HEK293 (cell line): Measurements from ENCODE around the gene ITGA11.

ENCODE experiments used
- CTCF ChIA-PET: fragments of 350-600 bp; formaldehyde crosslinking; extraction: SDS; loops from one replicate; lab custom pipeline; 2021; ENCODE audit warnings: antibody characterized with exemption; lab: Yijun Ruan, JAX
- POLR2A ChIA-PET: fragments of 300-600 bp; formaldehyde crosslinking; extraction: SDS; loops from one replicate; lab custom pipeline; 2020; ENCODE audit warnings: antibody characterized with exemption, inconsistent platforms; lab: Yijun Ruan, JAX
- H3K27ac ChIP-seq: fragments of 200-500 bp; sonication (Bioruptor generic); 2 replicates; pipeline ENCODE4 v1.5.1; 2014; ENCODE audit warnings: low read depth, low read length, control low read depth, inconsistent platforms; ENCODE audit errors: extremely low read depth
- H3K36me3 ChIP-seq, 2 experiments: fragments of 200-500 bp in 1 of 2; sonication (Bioruptor generic) in 1 of 2; 1 replicate in 1 of 2; 2 replicates in 1 of 2; pipeline ENCODE4 v1.5.1; 2014 to 2017; ENCODE audit warnings: inconsistent platforms in 2 of 2, low read length in 2 of 2; ENCODE audit not compliant: control insufficient read depth in 2 of 2, insufficient read depth in 1 of 2
- H3K4me1 ChIP-seq: fragments of 200-500 bp; sonication (Bioruptor generic); 2 replicates; pipeline ENCODE4 v1.5.1; 2014; ENCODE audit warnings: mild to moderate bottlenecking, low read length, inconsistent platforms; ENCODE audit not compliant: control insufficient read depth, insufficient read depth
- H3K4me3 ChIP-seq: 2 replicates; pipeline ENCODE4 v1.5.1; 2011; ENCODE audit warnings: low read depth, mild to moderate bottlenecking, control low read depth, low read length, moderate library complexity
- H3K9me3 ChIP-seq: fragments of 200-500 bp; sonication (Bioruptor generic); 2 replicates; pipeline ENCODE4 v1.5.1; 2014; ENCODE audit warnings: low read depth, low read length, inconsistent platforms; ENCODE audit not compliant: control insufficient read depth, insufficient read depth
- ATF2 ChIP-seq: fragments of 450-650 bp; formaldehyde crosslinking; IDR thresholded peaks from 2 replicates; pipeline ENCODE4 v1.5.1; 2016; ENCODE audit warnings: missing biosample characterization, missing genetic modification characterization, low read depth
- BCL11B ChIP-seq: fragments of 450-650 bp; formaldehyde crosslinking; IDR thresholded peaks from 2 replicates; pipeline ENCODE4 v1.5.1; 2016; ENCODE audit warnings: low read depth, missing biosample characterization, missing genetic modification characterization
- EGR2 ChIP-seq: fragments of 450-650 bp; formaldehyde crosslinking; IDR thresholded peaks from 2 replicates; pipeline ENCODE4 v1.5.1; 2016; ENCODE audit warnings: low read depth, missing biosample characterization, missing genetic modification characterization
- ELK4 ChIP-seq: IDR thresholded peaks from 2 replicates; pipeline ENCODE4 v1.6.1; 2011; ENCODE audit warnings: mild to moderate bottlenecking, low read depth, low read length, borderline replicate concordance
- KLF9 ChIP-seq: fragments of 450-650 bp; formaldehyde crosslinking; IDR thresholded peaks from 2 replicates; pipeline ENCODE4 v1.5.1; 2016; ENCODE audit warnings: missing biosample characterization, missing genetic modification characterization, low read depth
- OSR2 ChIP-seq: fragments of 450-650 bp; formaldehyde crosslinking; IDR thresholded peaks from 2 replicates; pipeline ENCODE4 v1.5.1; 2016; ENCODE audit warnings: missing biosample characterization, missing genetic modification characterization
- SALL2 ChIP-seq: fragments of 450-650 bp; formaldehyde crosslinking; IDR thresholded peaks from 2 replicates; pipeline ENCODE4 v1.5.0; 2017; ENCODE audit warnings: missing biosample characterization, mild to moderate bottlenecking, missing genetic modification characterization, borderline replicate concordance
- SCRT2 ChIP-seq: fragments of 450-650 bp; formaldehyde crosslinking; IDR thresholded peaks from 2 replicates; pipeline ENCODE4 v1.5.1; 2016; ENCODE audit warnings: missing biosample characterization, missing genetic modification characterization
- SETDB1 ChIP-seq: IDR thresholded peaks from one replicate; pipeline ENCODE4 v1.6.1; 2017; ENCODE audit warnings: mild to moderate bottlenecking, low read length, moderate library complexity, mixed read lengths; ENCODE audit not compliant: insufficient read length
- SP3 ChIP-seq: fragments of 450-650 bp; formaldehyde crosslinking; IDR thresholded peaks from 2 replicates; pipeline ENCODE4 v1.5.1; 2016; ENCODE audit warnings: missing biosample characterization, missing genetic modification characterization
- SP7 ChIP-seq: fragments of 450-650 bp; formaldehyde crosslinking; IDR thresholded peaks from 2 replicates; pipeline ENCODE4 v1.5.1; 2016; ENCODE audit warnings: missing biosample characterization, missing genetic modification characterization
- ZFHX2 ChIP-seq: fragments of 450-650 bp; formaldehyde crosslinking; conservative IDR thresholded peaks from 2 replicates; pipeline ENCODE4 v1.5.1; 2016; ENCODE audit warnings: missing biosample characterization, missing genetic modification characterization
- ZFP41 ChIP-seq: fragments of 450-650 bp; formaldehyde crosslinking; IDR thresholded peaks from 2 replicates; pipeline ENCODE4 v1.5.1; 2016; ENCODE audit warnings: missing biosample characterization, missing genetic modification characterization, borderline replicate concordance
- ZNF112 ChIP-seq: fragments of 450-650 bp; formaldehyde crosslinking; IDR thresholded peaks from 2 replicates; pipeline ENCODE4 v1.5.0; 2017; ENCODE audit warnings: missing biosample characterization, missing genetic modification characterization
- ZNF138 ChIP-seq: fragments of 450-650 bp; formaldehyde crosslinking; IDR thresholded peaks from 2 replicates; pipeline ENCODE4 v1.5.1; 2016; ENCODE audit warnings: missing biosample characterization, missing genetic modification characterization, borderline replicate concordance
- ZNF23 ChIP-seq: fragments of 450-650 bp; formaldehyde crosslinking; IDR thresholded peaks from 2 replicates; pipeline ENCODE4 v1.5.1; 2016; ENCODE audit warnings: missing biosample characterization, missing genetic modification characterization, borderline replicate concordance
- ZNF239 ChIP-seq: fragments of 450-650 bp; formaldehyde crosslinking; IDR thresholded peaks from 2 replicates; pipeline ENCODE4 v1.5.1; 2016; ENCODE audit warnings: missing biosample characterization, missing genetic modification characterization
- ZNF341 ChIP-seq: fragments of 450-650 bp; formaldehyde crosslinking; IDR thresholded peaks from 2 replicates; pipeline ENCODE4; 2016; ENCODE audit warnings: low read depth, missing biosample characterization, missing genetic modification characterization
- ZNF37A ChIP-seq: fragments of 450-650 bp; IDR thresholded peaks from 2 replicates; pipeline ENCODE4 v1.5.1; 2018; ENCODE audit warnings: missing biosample characterization, missing genetic modification characterization
- ZNF416 ChIP-seq: fragments of 450-650 bp; formaldehyde crosslinking; IDR thresholded peaks from 2 replicates; pipeline ENCODE4 v1.5.1; 2016; ENCODE audit warnings: missing biosample characterization, missing genetic modification characterization
- ZNF433 ChIP-seq: fragments of 450-650 bp; formaldehyde crosslinking; IDR thresholded peaks from 2 replicates; pipeline ENCODE4 v1.5.1; 2016; ENCODE audit warnings: missing biosample characterization, missing genetic modification characterization, low read depth
- ZNF529 ChIP-seq: fragments of 450-650 bp; formaldehyde crosslinking; IDR thresholded peaks from 2 replicates; pipeline ENCODE4 v1.5.1; 2017; ENCODE audit warnings: missing genetic modification characterization, missing biosample characterization; ENCODE audit not compliant: insufficient replicate concordance
- ZNF548 ChIP-seq: fragments of 450-650 bp; formaldehyde crosslinking; IDR thresholded peaks from 2 replicates; pipeline ENCODE4 v1.5.1; 2016; ENCODE audit warnings: missing biosample characterization, missing genetic modification characterization
- ZNF610 ChIP-seq: fragments of 450-650 bp; formaldehyde crosslinking; IDR thresholded peaks from 2 replicates; pipeline ENCODE4 v1.5.1; 2016; ENCODE audit warnings: missing biosample characterization, missing genetic modification characterization, borderline replicate concordance
- ZNF626 ChIP-seq: fragments of 450-650 bp; sonication (Bioruptor Pico); formaldehyde crosslinking; IDR thresholded peaks from 2 replicates; pipeline ENCODE4 v1.5.1; 2018; ENCODE audit warnings: missing biosample characterization, missing genetic modification characterization, inconsistent platforms
- ZNF645 ChIP-seq: fragments of 450-650 bp; formaldehyde crosslinking; IDR thresholded peaks from 2 replicates; pipeline ENCODE4; 2016; ENCODE audit warnings: missing biosample characterization, missing genetic modification characterization
- ZNF704 ChIP-seq: fragments of 450-650 bp; formaldehyde crosslinking; IDR thresholded peaks from 2 replicates; pipeline ENCODE4 v1.5.1; 2016; ENCODE audit warnings: missing biosample characterization, missing genetic modification characterization
- ZNF768 ChIP-seq: fragments of 450-650 bp; formaldehyde crosslinking; IDR thresholded peaks from 2 replicates; pipeline ENCODE4 v1.5.1; 2018; ENCODE audit warnings: missing biosample characterization, mild to moderate bottlenecking, missing genetic modification characterization
- ZNF777 ChIP-seq: fragments of 450-650 bp; formaldehyde crosslinking; IDR thresholded peaks from 2 replicates; pipeline ENCODE4 v1.5.1; 2017; ENCODE audit warnings: missing biosample characterization, missing genetic modification characterization, borderline replicate concordance
- ZXDB ChIP-seq: fragments of 450-650 bp; formaldehyde crosslinking; IDR thresholded peaks from 2 replicates; pipeline ENCODE4 v1.5.1; 2016; ENCODE audit warnings: missing biosample characterization, missing genetic modification characterization

ITGA11 gene

DNA sequence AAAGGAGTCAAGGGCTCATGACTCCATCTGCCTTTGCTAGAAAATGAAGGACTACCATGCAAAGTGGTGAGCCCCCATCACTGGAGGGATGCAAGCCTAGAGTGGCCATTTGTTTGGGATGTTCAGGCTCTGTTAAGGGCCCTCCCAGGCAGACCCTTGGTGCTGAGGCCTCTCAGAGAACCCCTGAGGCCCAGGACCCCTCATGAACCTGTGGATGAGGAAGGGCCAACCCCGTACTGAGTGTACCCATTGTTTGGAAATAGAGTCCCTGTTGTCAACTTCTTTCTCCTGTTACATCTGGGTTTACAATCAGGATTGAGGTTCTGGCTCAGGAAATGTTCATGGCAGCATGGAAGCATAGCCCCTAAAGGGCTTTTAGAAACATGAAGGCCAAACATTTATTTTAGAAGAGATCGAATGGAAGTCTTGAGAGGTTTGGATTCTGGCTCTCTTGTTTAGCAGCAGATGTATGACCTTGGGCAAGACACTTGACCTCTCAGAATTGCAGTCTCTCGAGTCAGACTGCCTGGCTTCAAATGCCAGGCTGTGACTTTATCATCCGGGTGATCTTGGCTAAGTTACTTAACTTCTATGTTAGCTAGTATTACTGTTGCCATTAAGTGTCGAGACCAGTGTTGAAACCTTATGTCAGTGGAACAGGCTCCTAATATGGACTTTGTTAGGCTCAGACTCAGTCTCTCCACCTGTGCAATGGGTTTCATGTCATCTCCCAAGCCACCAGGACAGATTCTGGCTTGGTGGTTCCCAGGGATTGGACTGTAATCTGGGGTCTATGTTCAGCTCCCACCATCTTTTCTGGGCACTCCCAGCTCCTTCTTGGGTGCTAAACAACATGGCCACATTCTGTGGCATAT lies 12.4 kb downstream of the ITGA11 start:
- no peaks in the 10 kb centered on the region for H3K9me3 ChIP-seq
- no peak overlapping the region for H3K27ac ChIP-seq
- ChIA-PET CTCF (interaction anchor here (0.6 kb wide), 1 partner anchor 114 kb away, joined by 5 read pairs; no protein-coding TSS in a partner anchor), POLR2A (no interaction called here)
- no peaks in the 10 kb centered on the region for H3K36me3 ChIP-seq
- TF ChIP-seq ZNF416 (tag by site-specific recombination) (no peak), ZNF704 (tag by site-specific recombination) (no peak), ZNF37A (tag by site-specific recombination) (no peak), SP7 (tag by site-specific recombination) (no peak), ZXDB (tag by site-specific recombination) (no peak), ZNF645 (tag by site-specific recombination) (no peak), ZNF610 (tag by site-specific recombination) (no peak), ZNF239 (tag by site-specific recombination) (no peak), ZNF768 (tag by site-specific recombination) (no peak), ZNF23 (tag by site-specific recombination) (no peak), ATF2 (no peak), ZNF529 (no peak), ZNF548 (tag by site-specific recombination) (no peak), SETDB1 (no peak)
- H3K4me1 ChIP-seq, result peaks cover 5% of the 10 kb centered on the region; the same call in 1 of the 2 replicates
- H3K4me3 ChIP-seq, result no peak overlapping the region

DNA sequence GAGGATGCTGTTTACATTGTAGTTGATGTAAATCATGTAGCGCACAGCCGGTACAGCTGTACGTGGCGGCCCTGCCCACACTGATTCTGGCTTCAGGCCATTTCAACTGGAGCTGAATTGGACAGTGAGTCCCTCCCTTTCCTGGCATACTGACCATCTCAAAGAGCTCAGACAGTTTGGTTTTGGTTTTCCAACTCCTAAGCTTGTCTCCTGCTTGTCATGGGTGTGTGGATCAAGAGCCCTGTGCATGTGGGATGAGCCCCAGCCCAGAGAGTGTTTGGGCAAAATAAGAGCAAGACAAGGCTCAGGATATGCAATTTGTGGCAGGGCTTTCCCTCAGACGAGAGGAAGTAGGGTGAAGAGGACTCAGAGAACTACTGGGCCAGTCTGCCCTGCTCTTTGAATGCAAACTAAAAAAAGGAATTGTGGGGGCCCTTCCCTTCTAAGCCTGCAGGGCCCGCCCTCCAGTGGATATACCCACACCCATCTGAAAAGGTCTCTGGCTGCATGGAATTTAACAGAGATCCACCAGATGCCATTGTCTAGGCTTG lies 13.3 kb downstream of the ITGA11 start:
- H3K9me3 ChIP-seq, result no peaks in the 10 kb centered on the region
- ChIA-PET CTCF (no interaction called here), POLR2A (no interaction called here)
- no peak overlapping the region for H3K27ac ChIP-seq
- TF ChIP-seq ELK4 (no peak), ZNF626 (tag by site-specific recombination) (no peak), ZNF341 (tag by site-specific recombination) (no peak), ZFP41 (tag by site-specific recombination) (no peak), ZNF112 (tag by site-specific recombination) (no peak), ZNF433 (tag by site-specific recombination) (no peak), ZNF777 (tag by site-specific recombination) (no peak), EGR2 (peak; percentile 40; the same call in 1 of the 2 replicates), ZNF138 (no peak), KLF9 (no peak), ZFHX2 (tag by site-specific recombination) (peak; percentile 17; the same call in 1 of the 2 replicates), OSR2 (tag by site-specific recombination) (no peak), ZNF529 (no peak), SP3 (tag by site-specific recombination) (no peak), SALL2 (no peak), BCL11B (tag by site-specific recombination) (no peak), SCRT2 (no peak)
- H3K4me1 ChIP-seq, result peaks cover 5% of the 10 kb centered on the region; the same call in 1 of the 2 replicates
- H3K4me3 ChIP-seq, result no peak overlapping the region
- H3K36me3 ChIP-seq, result no peaks in the 10 kb centered on the region
